Ishikawa (cell line): ENCODE measurements around the gene AVEN.

Experiments
- CEBPB ChIP-seq: IDR thresholded peaks from 2 replicates; pipeline ENCODE4 v1.6.1; 2012
- CREB1 ChIP-seq: IDR thresholded peaks from 2 replicates; pipeline ENCODE4 v1.6.1; 2012; ENCODE audit warnings: low read depth
- EGR1 ChIP-seq: IDR thresholded peaks from 2 replicates; pipeline ENCODE4 v1.6.1; 2012
- EP300 ChIP-seq: IDR thresholded peaks from 2 replicates; pipeline ENCODE4 v1.6.1; 2012; ENCODE audit warnings: borderline replicate concordance
- FOXM1 ChIP-seq: IDR thresholded peaks from 2 replicates; pipeline ENCODE4 v1.6.1; 2012; ENCODE audit warnings: low read depth, borderline replicate concordance
- MAX ChIP-seq: IDR thresholded peaks from 2 replicates; pipeline ENCODE4 v1.6.1; 2012
- NFIC ChIP-seq: IDR thresholded peaks from 2 replicates; pipeline ENCODE4 v1.6.1; 2012
- RAD21 ChIP-seq: IDR thresholded peaks from 2 replicates; pipeline ENCODE4 v1.6.1; 2012; ENCODE audit warnings: low read depth
- REST ChIP-seq: IDR thresholded peaks from 2 replicates; pipeline ENCODE4 v1.6.1; 2012; ENCODE audit warnings: low read depth, mild to moderate bottlenecking
- TAF1 ChIP-seq: IDR thresholded peaks from 2 replicates; pipeline ENCODE4 v1.6.1; 2012; ENCODE audit warnings: low read depth, mild to moderate bottlenecking
- TCF12 ChIP-seq: IDR thresholded peaks from 2 replicates; pipeline ENCODE4 v1.6.1; 2012; ENCODE audit warnings: low read depth
- USF1 ChIP-seq: IDR thresholded peaks from 2 replicates; pipeline ENCODE4 v1.6.1; 2012
- YY1 ChIP-seq: IDR thresholded peaks from 2 replicates; pipeline ENCODE4 v1.6.1; 2012; ENCODE audit warnings: low read depth

- TF ChIP-seq YY1 (no peak), CEBPB (no peak), EGR1 (no peak), FOXM1 (no peak), EP300 (no peak), CREB1 (no peak), NFIC (no peak), RAD21 (no peak), MAX (no peak), REST (no peak), TCF12 (no peak), USF1 (no peak), TAF1 (no peak)
Measured at GRCh38 chr15:34078900-34079299, 39.9 kb upstream of the AVEN start.
